WERI-Rb-1 (cell line): ENCODE data around the gene COL5A1.
A peak's percentile ranks its signal among the peaks of the same experiment; 100 is the strongest.

Source experiments
- DNase-seq: peaks from one replicate; pipeline ENCODE4 v3.0.0-alpha.2; 2020
- H3K27ac ChIP-seq: fragments of 250-450 bp; sonication (Bioruptor Pico); 2 replicates; pipeline ENCODE4 v1.5.1; 2020; ENCODE audit warnings: mild to moderate bottlenecking, moderate library complexity
- H3K27me3 ChIP-seq: fragments of 250-450 bp; sonication (Bioruptor Pico); 2 replicates; pipeline ENCODE4 v1.5.1; 2021; ENCODE audit warnings: mild to moderate bottlenecking, low read depth, moderate library complexity; ENCODE audit not compliant: insufficient read depth, severe bottlenecking
- H3K36me3 ChIP-seq: fragments of 250-450 bp; sonication (Bioruptor Pico); 2 replicates; pipeline ENCODE4 v1.5.1; 2020; ENCODE audit warnings: mild to moderate bottlenecking, moderate library complexity
- H3K4me3 ChIP-seq: 2 replicates; pipeline ENCODE4 v1.5.1; 2011; ENCODE audit warnings: low read depth, mild to moderate bottlenecking, control low read depth, low read length
- H3K9me3 ChIP-seq: fragments of 250-450 bp; sonication (Bioruptor Pico); 2 replicates; pipeline ENCODE4 v1.5.1; 2021; ENCODE audit warnings: mild to moderate bottlenecking, moderate library complexity; ENCODE audit not compliant: severe bottlenecking
- TF ChIP-seq, protein P1 (sequence below): IDR thresholded peaks from 2 replicates; pipeline ENCODE4 v1.5.1; 2011; ENCODE audit warnings: low read depth, mild to moderate bottlenecking, control low read depth, inconsistent platforms, low read length

The COL5A1 gene

DNA sequence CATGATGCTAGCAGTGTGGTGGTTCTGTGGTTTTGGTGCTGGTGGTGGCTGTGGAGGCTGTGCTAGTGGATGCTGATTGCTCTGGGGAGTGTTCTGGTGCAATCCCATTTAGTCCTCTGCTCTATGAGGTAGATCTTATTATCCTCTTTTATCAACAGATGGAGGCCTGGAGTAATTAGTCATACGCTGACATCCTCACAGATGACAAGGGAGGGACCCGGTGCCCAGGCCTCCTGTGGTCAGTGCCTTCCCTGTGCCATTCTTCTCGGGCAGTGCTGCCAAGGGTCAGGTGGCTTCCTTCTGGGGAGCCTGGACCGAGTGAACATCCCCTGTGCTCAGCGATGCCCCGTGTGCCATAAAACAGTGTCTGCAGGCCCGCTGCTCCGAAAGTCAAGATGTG lies 74.5 kb downstream of the COL5A1 start:
- TF ChIP-seq, protein P1, sequence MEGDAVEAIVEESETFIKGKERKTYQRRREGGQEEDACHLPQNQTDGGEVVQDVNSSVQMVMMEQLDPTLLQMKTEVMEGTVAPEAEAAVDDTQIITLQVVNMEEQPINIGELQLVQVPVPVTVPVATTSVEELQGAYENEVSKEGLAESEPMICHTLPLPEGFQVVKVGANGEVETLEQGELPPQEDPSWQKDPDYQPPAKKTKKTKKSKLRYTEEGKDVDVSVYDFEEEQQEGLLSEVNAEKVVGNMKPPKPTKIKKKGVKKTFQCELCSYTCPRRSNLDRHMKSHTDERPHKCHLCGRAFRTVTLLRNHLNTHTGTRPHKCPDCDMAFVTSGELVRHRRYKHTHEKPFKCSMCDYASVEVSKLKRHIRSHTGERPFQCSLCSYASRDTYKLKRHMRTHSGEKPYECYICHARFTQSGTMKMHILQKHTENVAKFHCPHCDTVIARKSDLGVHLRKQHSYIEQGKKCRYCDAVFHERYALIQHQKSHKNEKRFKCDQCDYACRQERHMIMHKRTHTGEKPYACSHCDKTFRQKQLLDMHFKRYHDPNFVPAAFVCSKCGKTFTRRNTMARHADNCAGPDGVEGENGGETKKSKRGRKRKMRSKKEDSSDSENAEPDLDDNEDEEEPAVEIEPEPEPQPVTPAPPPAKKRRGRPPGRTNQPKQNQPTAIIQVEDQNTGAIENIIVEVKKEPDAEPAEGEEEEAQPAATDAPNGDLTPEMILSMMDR: peak; percentile 51
- Histone ChIP-seq H3K9me3 (no peaks in the 10 kb centered on the region), H3K36me3 (peaks cover 4% of the 10 kb centered on the region; the same call in 1 of the 2 replicates), H3K27me3 (no peaks in the 10 kb centered on the region), H3K27ac (peak overlapping the region; percentile 75), H3K4me3 (no peak overlapping the region)
- no peak for DNase-seq

DNA sequence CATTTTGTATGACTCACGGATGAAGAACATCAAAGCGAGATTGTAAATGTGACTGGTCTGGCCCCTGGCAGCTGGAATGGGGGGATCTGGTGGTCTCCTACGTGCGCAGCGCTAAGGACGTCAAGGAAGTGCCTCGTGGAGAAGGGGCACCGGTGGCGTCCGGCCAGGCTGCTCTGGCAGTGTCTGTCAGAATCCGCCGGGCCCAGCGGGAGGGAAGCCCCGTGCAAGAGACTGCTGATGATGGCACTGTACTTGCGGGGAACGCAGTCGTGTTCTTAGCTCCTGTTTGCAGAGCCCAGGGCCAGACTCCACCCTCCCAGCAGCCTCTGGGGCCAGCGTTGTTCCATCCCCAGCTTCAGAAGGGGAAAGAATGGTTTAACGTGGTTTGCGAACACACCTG lies 75.5 kb downstream of the COL5A1 start:
- Histone ChIP-seq H3K27ac (no peak overlapping the region), H3K36me3 (peaks cover 4% of the 10 kb centered on the region; the same call in 1 of the 2 replicates), H3K4me3 (no peak overlapping the region), H3K27me3 (no peaks in the 10 kb centered on the region), H3K9me3 (no peaks in the 10 kb centered on the region)
- DNase-seq: no peak
- TF ChIP-seq, protein P1: no peak

- Histone ChIP-seq H3K36me3 (peaks cover 4% of the 10 kb centered on the region; the same call in 1 of the 2 replicates), H3K4me3 (no peak overlapping the region), H3K27ac (no peak overlapping the region), H3K27me3 (no peaks in the 10 kb centered on the region), H3K9me3 (no peaks in the 10 kb centered on the region)
- TF ChIP-seq, protein P1: no peak
- DNase-seq: no peak
Measured at GRCh38 chr9:134717924-134718645, 76.5 kb downstream of the COL5A1 start.

- TF ChIP-seq, protein P1: no peak
- no peak overlapping the region for H3K4me3 ChIP-seq
- H3K27ac ChIP-seq: no peak overlapping the region
- no peaks in the 10 kb centered on the region for H3K9me3 ChIP-seq
- H3K36me3 ChIP-seq: no peaks in the 10 kb centered on the region
- H3K27me3 ChIP-seq: no peaks in the 10 kb centered on the region
- no peak for DNase-seq
Measured at GRCh38 chr9:134719331-134719730, 77.7 kb downstream of the COL5A1 start.

GRCh38 chr9:134720136-134720753 lies 78.6 kb downstream of the COL5A1 start:
- Histone ChIP-seq H3K36me3 (no peaks in the 10 kb centered on the region), H3K9me3 (no peaks in the 10 kb centered on the region), H3K27ac (no peak overlapping the region), H3K27me3 (no peaks in the 10 kb centered on the region), H3K4me3 (no peak overlapping the region)
- DNase-seq: no peak
- TF ChIP-seq, protein P1: no peak
